HL-60 (cell line): ENCODE results near the gene SH3RF2.

Experiments used
- DNase-seq, 2 experiments: peaks; one replicate each; pipeline ENCODE4 v3.0.0-alpha.2; 2010 to 2020; ENCODE audit warnings: low read depth in 1 of 2, low spot score in 1 of 2
- H3K27ac ChIP-seq: fragments of 250-450 bp; sonication (Bioruptor Pico); replicated peaks from 2 replicates; pipeline ENCODE4 v1.5.1; 2020; ENCODE audit warnings: mild to moderate bottlenecking, moderate library complexity
- H3K27me3 ChIP-seq: fragments of 250-450 bp; sonication (Bioruptor Pico); 2 replicates; pipeline ENCODE4 v1.5.1; 2021; ENCODE audit warnings: mild to moderate bottlenecking, moderate library complexity; ENCODE audit not compliant: insufficient read depth, poor library complexity, severe bottlenecking
- H3K4me3 ChIP-seq: replicated peaks from 2 replicates; pipeline ENCODE4 v1.5.1; 2011; ENCODE audit warnings: mild to moderate bottlenecking, control low read depth, low read length; ENCODE audit not compliant: insufficient read depth
- CTCF ChIP-seq: IDR thresholded peaks from one replicate; pipeline ENCODE4 v1.5.1; 2011; ENCODE audit warnings: low read length, control low read depth, inconsistent platforms; ENCODE audit not compliant: insufficient read depth
- GABPA ChIP-seq: IDR thresholded peaks from 2 replicates; pipeline ENCODE4 v1.6.1; 2012; ENCODE audit warnings: low read depth
- POLR2AphosphoS5 ChIP-seq: IDR thresholded peaks from 2 replicates; pipeline ENCODE4 v1.6.1; 2012; ENCODE audit warnings: low read depth
- REST ChIP-seq: IDR thresholded peaks from 2 replicates; pipeline ENCODE4 v1.6.1; 2012; ENCODE audit warnings: low read depth; ENCODE audit not compliant: insufficient replicate concordance
- SPI1 ChIP-seq: IDR thresholded peaks from 2 replicates; pipeline ENCODE4 v1.6.1; 2012; ENCODE audit warnings: low read depth, mild to moderate bottlenecking, borderline replicate concordance

The SH3RF2 gene

GRCh38 chr5:145906401-145906800 is 30.0 kb upstream of the SH3RF2 start:
- no peak overlapping the region for H3K4me3 ChIP-seq
- no peak for DNase-seq
- no peak overlapping the region for H3K27ac ChIP-seq
- H3K27me3 ChIP-seq = no peaks in the 10 kb centered on the region
- TF ChIP-seq REST (no peak), CTCF (no peak), POLR2AphosphoS5 (no peak), SPI1 (no peak), GABPA (no peak)

GRCh38 chr5:145908206-145908960 is 28.0 kb upstream of the SH3RF2 start:
- TF ChIP-seq POLR2AphosphoS5 (no peak), CTCF (no peak), SPI1 (no peak), GABPA (no peak), REST (no peak)
- H3K27me3 ChIP-seq = no peaks in the 10 kb centered on the region
- no peak for DNase-seq
- H3K27ac ChIP-seq = no peak overlapping the region
- H3K4me3 ChIP-seq = no peak overlapping the region

- TF ChIP-seq GABPA = no peak
- no peak for TF ChIP-seq REST
- TF ChIP-seq CTCF = no peak
- no peak for TF ChIP-seq SPI1
- no peak for TF ChIP-seq POLR2AphosphoS5
- H3K4me3 ChIP-seq = no peak overlapping the region
- DNase-seq = no peak
- no peaks in the 10 kb centered on the region for H3K27me3 ChIP-seq
- no peak overlapping the region for H3K27ac ChIP-seq
Observed at GRCh38 chr5:145911164-145911563, 25.2 kb upstream of the SH3RF2 start.
